Stomach (tissue), 9 donors: Measurements from ENCODE around the gene RALGDS. TPM values are rescaled to one million over a fixed set of nuclear protein-coding genes. Genes with fewer than 3 reads are reported as not detected.

Source experiments
- DNase-seq, 2 donors: peaks; one replicate each; pipeline versions ENCODE4 v3.0.0 to v3.0.0-alpha.2; 2013 to 2019
- H3K27ac ChIP-seq, 5 donors: fragments of 200-600 bp in 4 of 5; sonication (generic) in 4 of 5; one replicate each; pipeline ENCODE4 v1.5.1; 2013 to 2019; ENCODE audit warnings: mild to moderate bottlenecking in 1 of 5, moderate library complexity in 1 of 5
- H3K27me3 ChIP-seq, 3 donors: fragments of 200-600 bp; sonication (generic); one replicate each; pipeline ENCODE4 v1.5.1; 2017 to 2019; ENCODE audit warnings: mixed run types in 1 of 3
- H3K36me3 ChIP-seq, 4 donors: fragments of 200-600 bp; sonication (generic); 1 replicate in 3 of 4; 2 replicates in 1 of 4; pipeline ENCODE4 v1.5.1; 2016 to 2019
- H3K4me1 ChIP-seq, 4 donors: fragments of 200-600 bp; sonication (generic); one replicate each; pipeline ENCODE4 v1.5.1; 2016 to 2019
- H3K4me3 ChIP-seq, 4 donors: fragments of 200-600 bp; sonication (generic) in 3 of 4; one replicate each; pipeline ENCODE4 v1.5.1; 2016 to 2019; ENCODE audit warnings: mild to moderate bottlenecking in 1 of 4
- H3K9me3 ChIP-seq, 4 donors: fragments of 200-600 bp; sonication (generic); one replicate each; pipeline ENCODE4 v1.5.1; 2016 to 2019
- CTCF ChIP-seq, 7 experiments: fragments of 450-650 bp in 4 of 7; fragments of 200-600 bp in 3 of 7; sonication (generic) in 3 of 7; IDR thresholded peaks; one replicate each; pipeline ENCODE4 v1.5.1; 2016 to 2019; ENCODE audit warnings: antibody characterized with exemption in 7 of 7, control low read depth in 2 of 7, mild to moderate bottlenecking in 1 of 7
- EP300 ChIP-seq: sonication (generic); formaldehyde crosslinking; IDR thresholded peaks from one replicate; pipeline ENCODE4 v1.6.1; 2017; ENCODE audit warnings: antibody characterized with exemption
- POLR2A ChIP-seq, 4 donors: fragments of 450-650 bp; IDR thresholded peaks; one replicate each; pipeline ENCODE4 v1.6.1; 2016; ENCODE audit warnings: antibody characterized with exemption in 4 of 4, control low read depth in 2 of 4, mild to moderate bottlenecking in 1 of 4, moderate library complexity in 1 of 4
- POLR2AphosphoS5 ChIP-seq, 3 donors: sonication (generic); formaldehyde crosslinking; IDR thresholded peaks; one replicate each; pipeline ENCODE4 v1.6.1; 2016; ENCODE audit warnings: antibody characterized with exemption in 3 of 3
- WGBS, 5 donors: extraction: QIAGEN DNeasy Blood & Tissue Kit in 3 of 5; methylation state at CpG; one replicate each; pipeline versions ENCODE4 v1.1.5 to v1.1.7; 2013 to 2018; 5-methylcytosine and 5-hydroxymethylcytosine counted together
- intact Hi-C: fragments of 100-400 bp; cut with DNase I; formaldehyde crosslinking; loops from one replicate; pipeline ENCODE4 v1.15.1; 2023; ENCODE audit warnings: low total_unique reads
- polyA plus RNA-seq, 3 donors: library from polyadenylated mRNA; stranded (reverse); fragments of 200-250 nt; gene quantifications; one replicate each; pipeline ENCODE4 v1.2.3, GENCODE V29; 2013
- total RNA-seq, 5 donors: library from RNA; depleted of rRNA; stranded (reverse); fragments of >200 nt; gene quantifications; one replicate each; pipeline versions ENCODE4 v1.1.0 to v1.2.3, GENCODE V29; 2014 to 2016
- donor health status: healthy with polysubstance abuse.
- donor health status: Bipolar disorder and iron deficiency.
- donor health status: healthy.

The RALGDS gene
- total and polyA plus RNA-seq, 8 donors: 20.5 to 242 (median 43.6) TPM

DNA sequence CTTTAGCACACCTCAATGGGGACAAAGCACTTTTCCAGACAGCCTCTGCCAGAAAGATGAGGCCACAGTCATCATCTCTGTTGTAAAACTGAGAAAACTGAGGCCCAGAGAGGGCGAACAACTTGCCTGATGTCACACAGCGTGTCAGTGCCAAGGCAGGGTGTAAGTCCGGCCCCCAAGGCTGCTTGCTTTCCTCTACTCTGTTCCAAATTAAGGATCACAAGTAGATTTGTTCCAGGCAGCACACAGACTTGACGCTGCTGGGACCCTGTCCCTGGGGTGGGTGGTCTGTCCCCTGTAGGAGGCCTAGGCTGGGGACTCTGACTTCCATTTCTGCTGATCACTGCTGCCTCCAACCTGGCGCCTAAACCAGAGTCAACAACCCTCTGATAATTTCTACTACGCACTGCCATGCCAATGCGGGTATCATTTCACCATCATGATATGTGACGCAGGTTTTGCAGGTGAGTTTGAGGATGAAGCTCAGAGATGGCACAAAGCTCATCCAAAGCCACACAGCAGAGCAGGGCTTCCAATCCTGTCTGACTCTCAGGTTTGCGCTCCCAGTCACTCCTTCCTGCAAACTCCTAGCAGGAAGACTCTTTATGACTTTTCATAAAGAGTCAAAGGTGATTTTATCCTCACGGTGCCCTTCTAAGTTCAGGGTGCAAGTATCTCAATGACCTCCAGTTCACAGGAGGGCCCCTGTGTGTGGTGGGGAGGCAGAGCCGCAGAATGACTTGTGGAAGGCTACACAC is 13.5 kb upstream of the RALGDS start:
- Histone ChIP-seq H3K4me1 (peaks cover 59 to 99% (median 90%) of the 10 kb centered on the region in 4 donors), H3K27me3 (no peaks in the 10 kb centered on the region), H3K9me3 (no peaks in the 10 kb centered on the region), H3K36me3 (no peaks in the 10 kb centered on the region), H3K4me3 (no peak overlapping the region), H3K27ac (peak overlapping the region; percentile 86 to 98 (median 93))
- no peak for DNase-seq
- intact Hi-C loops: no loop called here
- TF ChIP-seq CTCF (IDR thresholded peaks at IDR 0.05) (no peak), POLR2A (IDR thresholded peaks at IDR 0.05) (no peak), EP300 (no peak), POLR2AphosphoS5 (IDR thresholded peaks at IDR 0.05) (no peak)
- WGBS, 5 donors: 45 to 55% (median 51%) methylated on average over 8 to 11 of the region's 11 CpGs

DNA sequence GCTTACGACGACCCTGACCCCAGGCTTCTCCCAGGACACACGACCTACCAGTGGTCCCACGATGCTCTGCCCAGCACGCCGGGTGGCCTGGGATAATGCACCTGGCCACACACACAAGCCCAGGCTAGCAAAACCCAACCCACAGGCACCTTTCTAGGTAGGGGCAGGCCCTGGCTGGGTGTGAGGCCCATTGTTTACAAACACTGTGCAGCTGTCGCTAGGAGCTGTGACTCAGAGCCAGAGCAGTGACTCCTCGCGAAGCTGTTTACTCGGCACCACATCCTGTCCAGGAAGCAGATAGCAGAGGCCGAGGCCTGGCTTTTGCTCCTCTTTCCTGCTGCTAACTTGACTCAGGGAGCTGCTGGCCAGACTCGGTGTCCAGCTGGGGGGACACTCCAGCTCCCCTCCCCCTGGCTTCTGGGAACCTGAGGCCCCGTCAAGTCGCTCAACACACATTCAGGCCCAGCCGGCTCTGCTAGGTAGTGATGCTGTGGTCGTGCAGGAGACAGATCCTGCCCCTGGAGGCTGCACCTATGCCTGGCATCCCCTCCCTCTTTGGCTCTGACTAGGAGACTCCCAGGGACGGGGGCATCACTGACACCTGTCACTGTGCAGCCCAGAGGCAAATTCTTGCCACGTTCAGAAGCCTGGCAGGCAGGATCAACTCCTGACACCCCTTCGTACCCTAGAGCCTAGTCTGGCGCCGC is 12.8 kb upstream of the RALGDS start:
- Histone ChIP-seq H3K27ac (peak overlapping the region; percentile 88 to 98 (median 93)), H3K36me3 (no peaks in the 10 kb centered on the region), H3K4me1 (peaks cover 59 to 99% (median 90%) of the 10 kb centered on the region in 4 donors), H3K9me3 (no peaks in the 10 kb centered on the region), H3K27me3 (no peaks in the 10 kb centered on the region), H3K4me3 (peak overlapping the region in 1 of 4 donors; percentile 1)
- WGBS, 5 donors: 5 to 19% (median 16%) methylated on average over 7 to 21 of the region's 21 CpGs
- TF ChIP-seq POLR2AphosphoS5 (IDR thresholded peaks at IDR 0.05) (peak; percentile 88 to 96 (median 90)), POLR2A (IDR thresholded peaks at IDR 0.05) (no peak), CTCF (IDR thresholded peaks at IDR 0.05) (no peak), EP300 (peak; percentile 5)
- DNase-seq: peak; percentile 93 to 98
- intact Hi-C loops: no loop called here

DNA sequence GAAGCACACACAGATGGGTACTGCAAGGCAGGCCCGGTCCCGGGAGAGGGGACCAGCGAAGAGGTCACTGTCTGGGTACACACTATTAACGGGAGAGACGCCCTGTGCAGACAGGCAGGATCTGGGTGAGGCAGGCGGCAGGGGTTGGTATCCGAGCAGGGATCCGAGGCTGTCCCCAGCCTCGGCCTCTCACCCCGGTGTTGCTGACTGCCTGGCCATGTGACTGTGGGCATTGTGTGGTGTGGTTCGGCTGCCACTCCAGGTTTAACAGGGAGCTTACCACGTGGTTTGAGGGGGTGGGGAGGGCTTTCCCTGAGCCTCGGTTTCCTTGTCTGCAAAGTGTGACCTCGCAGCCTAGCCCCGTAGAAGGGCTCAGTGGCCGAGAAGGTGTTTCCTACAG is 11.1 kb upstream of the RALGDS start:
- 79 to 86% (median 85%) methylated on average over 10 to 16 of the region's 16 CpGs for WGBS, 5 donors
- TF ChIP-seq POLR2AphosphoS5 (IDR thresholded peaks at IDR 0.05) (no peak), EP300 (no peak), CTCF (IDR thresholded peaks at IDR 0.05) (no peak), POLR2A (IDR thresholded peaks at IDR 0.05) (no peak)
- Histone ChIP-seq H3K9me3 (no peaks in the 10 kb centered on the region), H3K27ac (peak overlapping the region in 4 of 5 donors; percentile 93 to 98 (median 96)), H3K36me3 (no peaks in the 10 kb centered on the region), H3K4me3 (no peak overlapping the region), H3K4me1 (peaks cover 50 to 99% (median 91%) of the 10 kb centered on the region in 4 donors), H3K27me3 (no peaks in the 10 kb centered on the region)
- intact Hi-C loops: no loop called here
- no peak for DNase-seq

DNA sequence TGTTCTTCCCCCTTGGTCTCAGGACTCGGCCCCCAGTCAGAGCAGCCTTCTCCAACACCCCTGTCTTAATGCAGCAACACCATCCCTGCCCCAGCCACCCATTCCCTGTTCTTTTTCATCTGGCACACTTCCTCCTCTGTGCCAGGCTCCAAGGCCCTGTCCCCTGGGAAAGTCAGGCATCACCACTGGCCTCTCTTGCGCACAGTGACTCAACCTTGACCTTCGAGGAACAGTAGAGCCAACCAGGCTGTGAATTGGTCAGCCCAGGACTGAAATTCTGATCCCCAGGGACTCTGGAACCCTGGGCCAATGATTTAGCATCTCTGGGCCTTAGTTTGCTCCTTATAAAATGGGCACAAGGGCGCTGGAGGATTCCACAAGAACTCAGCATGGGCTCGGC is 10.5 kb upstream of the RALGDS start:
- no peaks in the 10 kb centered on the region for H3K27me3 ChIP-seq
- H3K9me3 ChIP-seq: no peaks in the 10 kb centered on the region
- intact Hi-C loops: no loop called here
- TF ChIP-seq POLR2A (IDR thresholded peaks at IDR 0.05) (no peak), EP300 (no peak)
- peaks cover 56 to 99% (median 91%) of the 10 kb centered on the region in 4 donors for H3K4me1 ChIP-seq
- H3K4me3 ChIP-seq: no peak overlapping the region
- H3K27ac ChIP-seq: peak overlapping the region in 4 of 5 donors; percentile 39 to 98 (median 96)
- 90 to 93% (median 91%) methylated on average over 5 of the region's 5 CpGs for WGBS, 5 donors
- no peaks in the 10 kb centered on the region for H3K36me3 ChIP-seq
- DNase-seq: no peak
